GM12892 (cell line): ENCODE data around the gene DRAXIN.

ENCODE experiments used
- DNase-seq: peaks from one replicate; pipeline ENCODE4 v3.0.0; 2011; ENCODE audit not compliant: insufficient read length
- FAIRE-seq: peaks from 2 replicates; lab custom pipeline; 2011; peaks lifted over from hg19 to GRCh38; lab: Jason Lieb, UNC
- POLR2A ChIP-seq: IDR thresholded peaks from 2 replicates; pipeline ENCODE4 v1.6.1; 2011; ENCODE audit warnings: low read depth, low read length, control low read depth
- POLR2AphosphoS5 ChIP-seq: IDR thresholded peaks from 2 replicates; pipeline ENCODE4 v1.6.1; 2011; ENCODE audit warnings: low read depth, low read length, control low read depth
- TAF1 ChIP-seq: IDR thresholded peaks from 2 replicates; pipeline ENCODE4 v1.6.1; 2011; ENCODE audit warnings: low read depth, mild to moderate bottlenecking, control low read depth, low read length, borderline replicate concordance

The DRAXIN gene

DNA sequence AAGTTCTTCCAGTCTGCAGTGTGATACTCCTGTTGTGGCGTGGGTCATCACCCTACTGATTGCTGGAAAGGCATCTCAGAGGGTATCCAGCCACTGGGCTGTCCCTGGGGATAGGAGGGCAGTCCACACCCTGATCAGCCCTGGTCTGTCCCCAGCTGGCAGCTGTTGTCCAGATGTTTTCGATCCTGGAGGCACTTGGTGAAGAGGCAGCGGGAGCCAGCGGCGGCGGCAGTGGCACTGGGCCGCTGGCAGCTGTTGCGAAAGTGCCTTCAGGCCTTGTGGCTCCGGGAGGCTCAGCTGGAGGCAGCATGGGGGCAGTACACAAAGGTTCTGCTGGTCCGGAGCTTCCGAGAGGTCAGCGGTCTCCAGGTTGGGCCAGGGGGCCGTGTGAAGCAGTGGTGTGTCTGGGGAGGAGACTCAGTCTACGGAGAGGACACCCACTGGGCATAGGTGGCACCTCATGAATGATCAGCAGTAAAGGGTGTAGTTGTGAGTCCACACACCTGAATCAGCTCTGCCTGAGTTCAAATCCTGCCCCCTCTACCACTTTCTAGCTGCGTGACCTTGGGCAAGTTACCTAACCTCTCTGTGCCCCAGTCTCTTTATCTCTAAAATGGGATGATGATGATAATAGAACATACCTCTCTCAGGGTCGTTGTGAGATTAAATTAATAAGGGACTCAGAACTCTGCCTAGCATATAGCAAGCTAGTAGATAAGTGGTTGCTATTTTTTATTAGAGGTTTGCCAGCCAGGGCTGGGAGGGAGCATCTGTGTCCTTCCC is 76.6 kb downstream of the DRAXIN start:
- DNase-seq (no peak), FAIRE-seq (no peak)
- TF ChIP-seq TAF1, result no peak
- no peak for TF ChIP-seq POLR2A
- TF ChIP-seq POLR2AphosphoS5, result no peak

DNA sequence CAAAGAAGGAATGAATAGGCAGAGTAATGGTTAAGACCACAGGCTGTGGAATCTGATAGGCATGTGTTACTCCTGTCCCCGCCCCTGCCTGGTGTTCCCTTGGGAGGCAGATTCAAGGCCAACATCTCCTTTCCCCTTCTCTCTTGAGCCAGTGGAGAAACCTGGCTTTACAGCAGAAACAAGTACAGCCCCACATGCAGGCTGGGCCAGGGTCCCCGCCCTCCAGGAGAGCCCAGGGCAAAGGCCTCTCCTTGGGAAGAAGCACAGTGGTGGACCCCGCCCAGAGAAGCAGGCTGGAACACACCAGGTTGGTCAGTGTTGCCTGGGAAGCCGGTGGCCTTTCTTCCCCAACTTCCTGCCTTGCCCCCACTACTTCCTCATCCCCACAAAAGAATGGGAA is 77.3 kb downstream of the DRAXIN start:
- TF ChIP-seq POLR2AphosphoS5, result no peak
- TF ChIP-seq POLR2A, result no peak
- no peak for TF ChIP-seq TAF1
- DNase-seq (no peak), FAIRE-seq (no peak)

DNA sequence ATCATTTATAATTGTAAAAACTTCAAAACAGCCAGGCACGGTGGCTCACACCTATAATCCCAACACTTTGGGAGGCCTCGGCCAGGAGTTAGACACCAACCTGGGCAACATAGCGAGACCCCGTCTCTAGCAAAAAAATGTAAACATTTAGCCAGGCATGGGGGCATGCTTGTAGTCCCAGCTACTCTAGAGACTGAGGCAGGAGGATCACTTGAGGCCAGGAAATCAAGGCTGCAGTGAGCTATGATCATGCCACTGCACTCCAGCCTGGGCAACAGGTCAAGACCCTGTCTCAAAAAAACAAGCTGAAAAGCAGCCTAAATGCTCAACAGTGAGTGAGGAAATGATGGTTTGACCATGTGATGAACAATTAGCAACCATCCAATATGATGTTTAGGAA is 77.8 kb downstream of the DRAXIN start:
- TF ChIP-seq TAF1 (no peak), POLR2A (no peak), POLR2AphosphoS5 (no peak)
- no peak for DNase-seq
- FAIRE-seq, result no peak

DNA sequence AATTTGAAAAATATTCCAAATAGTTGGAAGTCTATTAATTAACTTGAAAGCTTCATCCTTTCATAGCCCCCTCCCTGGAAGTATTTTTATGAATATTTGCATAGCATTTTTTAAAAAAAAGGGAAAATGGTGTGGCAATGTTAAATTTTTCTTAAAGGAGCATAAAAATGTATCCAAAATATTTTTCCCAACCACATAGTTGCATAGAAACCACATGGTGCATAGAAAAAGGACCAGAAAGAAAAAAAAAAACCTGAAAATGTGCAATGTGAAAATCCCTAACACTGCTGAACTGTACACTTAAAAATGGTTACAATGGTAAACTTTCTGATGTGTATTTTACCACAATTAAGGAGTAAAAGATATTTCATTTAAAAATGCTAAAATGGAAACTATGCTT is 78.5 kb downstream of the DRAXIN start:
- DNase-seq (no peak), FAIRE-seq (no peak)
- no peak for TF ChIP-seq TAF1

DNA sequence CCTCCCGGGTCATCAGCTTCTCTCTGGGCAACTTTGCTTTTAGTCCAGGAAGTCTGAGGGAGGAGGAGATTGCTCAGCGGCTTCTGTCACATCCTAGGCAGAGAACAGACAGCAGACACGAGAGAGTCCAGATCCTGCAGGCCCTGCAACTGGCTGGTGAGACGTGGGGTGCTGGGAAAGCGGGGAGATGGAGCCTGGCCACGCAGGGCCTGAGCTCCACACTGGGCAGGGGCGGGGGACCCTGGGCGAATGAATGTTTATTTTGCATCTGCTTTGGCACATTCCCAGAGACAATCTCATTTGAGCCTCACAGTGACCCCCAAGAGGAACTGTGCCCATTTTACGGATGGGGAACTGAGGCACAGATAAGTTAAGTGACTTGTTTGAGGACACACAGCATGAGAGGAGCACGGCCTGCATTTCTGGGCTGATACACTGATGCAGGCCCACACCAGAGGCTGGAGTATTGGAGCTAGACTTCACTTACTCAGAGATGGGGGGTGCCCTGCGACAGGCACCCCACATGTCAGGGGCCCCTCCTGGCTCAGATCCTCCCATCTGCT is 80.1 kb downstream of the DRAXIN start:
- FAIRE-seq (no peak), DNase-seq (no peak)
- TF ChIP-seq TAF1 (no peak), POLR2A (no peak)

DNA sequence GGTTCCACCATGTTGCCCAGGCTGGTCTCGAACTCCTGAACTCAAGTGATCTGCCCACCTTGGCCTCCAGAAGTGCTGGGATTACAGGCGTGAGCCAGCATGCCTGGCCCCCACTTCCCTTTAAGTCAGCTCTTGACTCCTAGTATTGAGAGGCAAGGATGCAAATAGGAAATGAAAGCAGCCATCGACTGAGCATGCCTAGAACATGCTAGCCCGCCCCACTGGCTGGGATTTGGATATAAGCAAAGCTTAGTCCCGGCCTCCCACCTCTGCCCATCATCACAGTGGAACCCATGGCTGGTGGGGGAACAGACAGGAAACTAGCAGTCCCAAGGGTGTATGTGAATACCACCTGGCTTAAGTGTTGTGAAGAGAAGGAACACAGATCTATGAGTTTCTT is 80.9 kb downstream of the DRAXIN start:
- TF ChIP-seq POLR2AphosphoS5 (no peak), POLR2A (no peak), TAF1 (no peak)
- no peak for DNase-seq
- FAIRE-seq, result peak; percentile 73

DNA sequence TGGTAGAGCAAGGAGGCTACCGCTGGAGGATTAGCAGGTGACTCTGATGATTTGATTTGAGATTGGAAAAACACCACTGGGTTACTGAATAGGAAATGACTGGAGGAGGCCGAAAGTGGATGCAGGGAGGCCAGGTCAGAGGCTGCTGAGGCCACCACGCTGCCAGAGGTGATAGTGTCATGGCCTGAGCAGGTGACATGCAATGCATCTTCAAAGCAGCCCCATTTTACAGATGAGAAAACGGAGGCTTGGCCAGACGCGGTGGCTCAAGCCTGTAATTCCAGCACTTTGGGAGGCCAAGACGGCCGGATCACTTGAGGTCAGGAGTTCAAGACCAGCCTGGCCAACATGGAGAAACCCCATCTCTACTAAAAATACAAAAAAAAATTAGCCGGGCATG is 83.2 kb downstream of the DRAXIN start:
- TF ChIP-seq POLR2A, result no peak
- TF ChIP-seq TAF1, result no peak
- TF ChIP-seq POLR2AphosphoS5, result no peak
- no peak for FAIRE-seq

More for the DNA sequence above, 83.2 kb downstream of the DRAXIN start:
- DNase-seq, result no peak
